SJCRH30 (cell line): ENCODE results near the gene DBH. TPM values are rescaled to one million over a fixed set of nuclear protein-coding genes. Genes with fewer than 3 reads are reported as not detected.

ENCODE experiments used
- DNase-seq, 2 experiments: peaks; one replicate each; pipeline ENCODE4 v3.0.0-alpha.2; 2015 to 2020
- H3K27ac ChIP-seq: fragments of 250-450 bp; sonication (Bioruptor Pico); 2 replicates; pipeline ENCODE4 v1.5.1; 2020; ENCODE audit warnings: mild to moderate bottlenecking, moderate library complexity
- H3K27me3 ChIP-seq: fragments of 250-450 bp; sonication (Bioruptor Pico); 2 replicates; pipeline ENCODE4 v1.5.1; 2020; ENCODE audit warnings: mild to moderate bottlenecking, moderate library complexity
- H3K36me3 ChIP-seq: fragments of 250-450 bp; sonication (Bioruptor Pico); 2 replicates; pipeline ENCODE4 v1.5.1; 2020; ENCODE audit warnings: mild to moderate bottlenecking, moderate library complexity
- H3K4me1 ChIP-seq: fragments of 250-450 bp; sonication (Bioruptor Pico); 2 replicates; pipeline ENCODE4 v1.5.1; 2020; ENCODE audit warnings: mild to moderate bottlenecking, moderate library complexity
- H3K4me3 ChIP-seq: fragments of 250-450 bp; sonication (Bioruptor Pico); 2 replicates; pipeline ENCODE4 v1.5.1; 2020; ENCODE audit warnings: mild to moderate bottlenecking, moderate library complexity
- H3K9me3 ChIP-seq: fragments of 250-450 bp; sonication (Bioruptor Pico); replicated peaks from 2 replicates; pipeline ENCODE4 v1.5.1; 2020; ENCODE audit warnings: mild to moderate bottlenecking, moderate library complexity
- total RNA-seq: library from RNA; depleted of rRNA; stranded (reverse); fragments of >200 nt; shearing (Covaris generic); gene quantifications from 2 replicates; pipeline ENCODE4 v1.2.3, GENCODE V29; 2014

DBH gene
- total RNA-seq, 1 experiment from 2014 or later: 2.5 TPM

GRCh38 chr9:133640160-133640559, 4.0 kb downstream of the DBH start:
- no peaks in the 10 kb centered on the region for H3K27me3 ChIP-seq
- H3K9me3 ChIP-seq: no peaks in the 10 kb centered on the region
- H3K27ac ChIP-seq: no peak overlapping the region
- DNase-seq: no peak
- no peak overlapping the region for H3K4me3 ChIP-seq
- H3K4me1 ChIP-seq: peaks cover 9% of the 10 kb centered on the region
- H3K36me3 ChIP-seq: no peaks in the 10 kb centered on the region

DNA sequence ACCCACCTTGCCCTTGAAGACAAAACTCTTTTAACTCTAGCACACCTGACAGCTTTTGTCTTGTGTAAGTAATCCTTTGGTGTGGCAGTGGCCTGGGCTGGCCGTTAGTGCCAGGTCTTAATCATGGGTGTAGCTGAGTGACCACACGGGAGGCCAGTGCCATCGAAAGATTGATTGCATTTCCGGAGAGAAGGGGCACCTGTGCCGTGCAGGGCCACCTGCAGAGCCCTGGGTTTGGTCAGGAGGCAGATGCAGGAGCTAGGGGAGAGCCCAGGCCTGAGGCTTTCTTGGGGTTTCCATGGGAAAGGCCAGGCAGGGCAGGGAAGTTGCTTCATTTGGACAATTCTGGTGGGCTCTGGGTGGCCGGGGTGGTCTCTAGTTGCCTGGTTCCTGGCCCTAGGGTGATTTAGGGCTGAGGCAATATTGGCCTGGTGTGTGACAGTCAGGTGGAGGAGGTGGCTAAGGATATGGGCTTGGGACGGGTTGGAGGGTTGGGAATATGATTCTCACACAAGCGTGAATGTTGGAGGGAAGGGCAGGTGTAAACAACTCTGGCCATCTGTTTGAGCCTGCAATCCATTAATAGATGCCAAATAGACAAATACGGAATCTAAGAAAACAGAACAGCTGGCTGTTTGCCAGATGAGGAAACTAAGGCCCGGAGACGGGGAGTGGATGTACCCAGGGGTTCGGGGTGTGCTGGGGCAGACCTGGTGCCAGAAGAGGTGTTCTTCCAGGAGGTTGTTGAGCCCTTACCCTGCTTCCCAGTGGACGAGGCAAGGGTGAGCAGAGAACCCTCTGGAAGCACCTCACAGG, 4.6 kb downstream of the DBH start:
- no peak overlapping the region for H3K27ac ChIP-seq
- H3K4me3 ChIP-seq: no peak overlapping the region
- no peaks in the 10 kb centered on the region for H3K9me3 ChIP-seq
- H3K27me3 ChIP-seq: no peaks in the 10 kb centered on the region
- DNase-seq: no peak
- H3K36me3 ChIP-seq: no peaks in the 10 kb centered on the region
- H3K4me1 ChIP-seq: peaks cover 3% of the 10 kb centered on the region

DNA sequence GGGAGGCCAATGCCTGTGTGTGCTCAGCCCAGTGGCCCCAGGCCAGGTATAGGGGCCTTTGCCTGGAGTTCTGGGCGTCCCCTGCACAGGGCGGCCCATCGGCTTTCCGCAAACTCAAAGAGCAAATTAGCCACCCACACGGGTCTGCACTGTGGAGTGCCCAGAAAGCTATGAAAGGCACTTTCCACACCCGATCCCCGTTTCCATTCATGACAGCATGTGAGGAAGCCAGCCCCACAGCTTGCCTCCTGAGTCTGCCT, 5.2 kb downstream of the DBH start:
- no peaks in the 10 kb centered on the region for H3K27me3 ChIP-seq
- H3K36me3 ChIP-seq: no peaks in the 10 kb centered on the region
- no peaks in the 10 kb centered on the region for H3K9me3 ChIP-seq

GRCh38 chr9:133641861-133642595, 5.9 kb downstream of the DBH start:
- no peak for DNase-seq
- Histone ChIP-seq H3K27me3 (no peaks in the 10 kb centered on the region), H3K4me1 (no peaks in the 10 kb centered on the region; the same call in 1 of the 2 replicates), H3K27ac (no peak overlapping the region), H3K9me3 (no peaks in the 10 kb centered on the region), H3K36me3 (no peaks in the 10 kb centered on the region), H3K4me3 (no peak overlapping the region)

More for the DNA sequence above, 5.2 kb downstream of the DBH start:
- H3K4me1 ChIP-seq: no peaks in the 10 kb centered on the region; the same call in 1 of the 2 replicates
- no peak for DNase-seq
- H3K4me3 ChIP-seq: no peak overlapping the region
- H3K27ac ChIP-seq: no peak overlapping the region

- no peaks in the 10 kb centered on the region for H3K27me3 ChIP-seq
- no peak overlapping the region for H3K27ac ChIP-seq
- no peak overlapping the region for H3K4me3 ChIP-seq
- no peaks in the 10 kb centered on the region; the same call in 1 of the 2 replicates for H3K4me1 ChIP-seq
- no peaks in the 10 kb centered on the region for H3K36me3 ChIP-seq
- DNase-seq: no peak
- H3K9me3 ChIP-seq: no peaks in the 10 kb centered on the region
Observed at GRCh38 chr9:133642708-133643361, 6.7 kb downstream of the DBH start.

DNA sequence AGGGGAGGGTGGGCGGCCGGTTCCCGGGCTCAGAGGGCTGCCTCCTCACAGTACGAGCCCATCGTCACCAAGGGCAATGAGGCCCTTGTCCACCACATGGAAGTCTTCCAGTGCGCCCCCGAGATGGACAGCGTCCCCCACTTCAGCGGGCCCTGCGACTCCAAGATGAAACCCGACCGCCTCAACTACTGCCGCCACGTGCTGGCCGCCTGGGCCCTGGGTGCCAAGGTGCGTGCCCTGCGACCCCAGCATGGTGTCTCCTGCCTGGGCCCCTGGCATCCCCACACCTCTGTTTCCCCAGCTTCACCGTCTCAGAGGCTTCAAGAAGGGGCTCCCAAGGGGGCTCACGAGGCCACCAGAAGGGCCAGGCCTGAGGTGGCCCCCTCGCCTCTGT, 7.2 kb downstream of the DBH start:
- no peak overlapping the region for H3K27ac ChIP-seq
- no peaks in the 10 kb centered on the region for H3K36me3 ChIP-seq
- H3K9me3 ChIP-seq: no peaks in the 10 kb centered on the region
- DNase-seq: no peak
- no peak overlapping the region for H3K4me3 ChIP-seq
- no peaks in the 10 kb centered on the region for H3K27me3 ChIP-seq
- no peaks in the 10 kb centered on the region for H3K4me1 ChIP-seq

DNA sequence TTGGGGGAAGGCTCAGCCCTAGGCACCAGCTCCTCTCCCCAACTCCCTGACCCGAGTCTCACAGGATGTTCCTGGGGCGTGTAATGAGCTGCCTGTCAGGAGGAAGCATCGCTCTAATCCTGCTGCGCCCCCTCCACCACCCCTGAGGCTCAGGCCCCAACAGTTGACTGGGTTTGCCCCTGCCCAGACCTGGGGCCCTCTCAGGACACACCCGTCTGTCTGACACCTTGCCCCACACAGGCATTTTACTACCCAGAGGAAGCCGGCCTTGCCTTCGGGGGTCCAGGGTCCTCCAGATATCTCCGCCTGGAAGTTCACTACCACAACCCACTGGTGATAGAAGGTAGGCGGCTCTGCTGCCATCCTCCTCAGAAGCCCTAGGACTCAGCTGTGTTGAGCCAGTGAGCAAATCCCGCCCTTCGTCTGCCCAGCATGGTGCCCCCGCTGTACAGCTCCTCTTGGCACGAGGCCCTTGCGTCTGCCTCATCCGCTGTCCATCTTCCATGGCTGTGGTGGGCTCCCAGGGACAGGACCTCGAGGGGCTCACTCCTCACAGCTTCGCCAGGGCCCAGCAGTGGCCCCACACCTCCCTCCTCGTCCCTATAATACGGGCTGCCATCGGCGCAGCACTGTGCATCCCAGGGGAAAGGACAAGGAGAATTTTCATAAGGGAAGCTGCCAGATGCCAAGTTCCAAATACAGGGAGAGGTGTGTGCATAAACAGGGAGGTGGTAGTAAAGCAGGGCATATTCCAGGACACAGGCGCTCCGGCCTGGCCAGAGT, 8.0 kb downstream of the DBH start:
- H3K27ac ChIP-seq: no peak overlapping the region
- no peaks in the 10 kb centered on the region for H3K36me3 ChIP-seq
- no peak for DNase-seq
- no peaks in the 10 kb centered on the region for H3K27me3 ChIP-seq
- no peak overlapping the region for H3K4me3 ChIP-seq
- H3K9me3 ChIP-seq: no peaks in the 10 kb centered on the region
- no peaks in the 10 kb centered on the region for H3K4me1 ChIP-seq

DNA sequence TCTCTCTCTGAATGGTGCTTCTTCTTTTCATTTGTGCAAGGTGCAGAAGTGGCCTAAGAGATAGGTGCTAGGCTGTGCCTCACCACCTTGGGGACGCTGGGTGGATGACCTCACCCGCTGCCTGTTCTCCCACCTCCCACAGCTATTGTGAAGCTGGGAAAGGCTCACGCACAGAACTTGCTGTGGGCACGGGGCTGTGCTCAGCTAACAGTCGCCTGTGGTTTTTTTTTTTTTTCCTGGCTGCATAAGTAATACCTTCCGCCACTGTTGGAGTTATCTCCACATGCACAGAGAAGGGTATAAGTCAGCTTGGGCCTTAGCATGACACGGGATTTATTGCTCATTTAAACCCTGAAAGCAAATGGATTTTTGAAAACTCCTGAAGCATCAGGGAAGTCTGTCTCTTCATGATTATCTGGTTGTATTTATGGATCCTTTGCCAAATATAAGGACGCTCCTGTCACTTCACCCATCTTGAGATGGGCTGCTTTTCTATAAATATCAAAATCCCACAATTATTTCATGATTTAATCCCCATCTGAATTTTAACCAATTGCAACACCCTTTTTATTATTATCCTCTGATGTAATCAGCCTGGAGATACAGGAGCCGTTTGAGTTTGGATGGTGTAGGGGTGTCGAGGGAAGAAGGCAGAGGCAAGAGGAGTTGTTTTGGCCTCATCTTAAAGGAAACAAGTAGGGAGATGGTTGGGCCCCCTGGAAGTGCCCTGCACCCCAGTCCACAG, 9.0 kb downstream of the DBH start:
- no peak for DNase-seq
- Histone ChIP-seq H3K4me3 (no peak overlapping the region), H3K27me3 (no peaks in the 10 kb centered on the region), H3K27ac (no peak overlapping the region), H3K9me3 (no peaks in the 10 kb centered on the region), H3K36me3 (no peaks in the 10 kb centered on the region), H3K4me1 (no peaks in the 10 kb centered on the region)

- Histone ChIP-seq H3K36me3 (no peaks in the 10 kb centered on the region), H3K27ac (no peak overlapping the region), H3K4me1 (no peaks in the 10 kb centered on the region), H3K4me3 (no peak overlapping the region), H3K27me3 (no peaks in the 10 kb centered on the region), H3K9me3 (no peaks in the 10 kb centered on the region)
- no peak for DNase-seq
Observed at GRCh38 chr9:133647148-133647547, 11.0 kb downstream of the DBH start.

- Histone ChIP-seq H3K27ac (no peak overlapping the region), H3K27me3 (no peaks in the 10 kb centered on the region), H3K4me1 (no peaks in the 10 kb centered on the region), H3K4me3 (no peak overlapping the region), H3K9me3 (no peaks in the 10 kb centered on the region), H3K36me3 (no peaks in the 10 kb centered on the region)
- no peak for DNase-seq
Observed at GRCh38 chr9:133647765-133648469, 11.8 kb downstream of the DBH start.

GRCh38 chr9:133649194-133649593, 13.0 kb downstream of the DBH start:
- H3K4me1 ChIP-seq: no peaks in the 10 kb centered on the region
- no peak for DNase-seq
- no peak overlapping the region for H3K4me3 ChIP-seq
- H3K9me3 ChIP-seq: no peaks in the 10 kb centered on the region
- no peak overlapping the region for H3K27ac ChIP-seq
- H3K36me3 ChIP-seq: no peaks in the 10 kb centered on the region
- no peaks in the 10 kb centered on the region for H3K27me3 ChIP-seq

DNA sequence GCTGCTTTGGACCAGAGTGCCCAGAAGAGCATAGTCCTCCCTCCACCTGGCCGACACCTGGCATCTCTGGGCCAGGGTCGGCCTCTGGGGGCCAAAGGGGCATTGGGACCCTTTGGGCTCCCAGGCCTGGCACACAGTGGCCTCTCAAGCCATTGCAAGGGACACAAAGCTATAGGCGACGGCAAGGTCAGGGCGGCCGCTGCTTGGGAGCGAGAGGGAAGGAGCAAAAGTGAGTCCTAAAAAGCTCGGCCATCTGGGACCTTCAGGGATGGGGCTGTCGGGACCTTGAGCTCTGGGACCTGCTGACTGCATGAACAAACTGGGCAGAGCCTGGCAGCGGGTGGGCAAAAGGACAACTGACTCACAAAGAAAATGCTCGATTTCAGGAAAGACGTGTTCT, 13.9 kb downstream of the DBH start:
- DNase-seq: no peak
- no peaks in the 10 kb centered on the region for H3K4me1 ChIP-seq
- no peaks in the 10 kb centered on the region for H3K27me3 ChIP-seq
- no peak overlapping the region for H3K27ac ChIP-seq
- no peaks in the 10 kb centered on the region for H3K36me3 ChIP-seq
- no peak overlapping the region for H3K4me3 ChIP-seq
- no peaks in the 10 kb centered on the region for H3K9me3 ChIP-seq

DNA sequence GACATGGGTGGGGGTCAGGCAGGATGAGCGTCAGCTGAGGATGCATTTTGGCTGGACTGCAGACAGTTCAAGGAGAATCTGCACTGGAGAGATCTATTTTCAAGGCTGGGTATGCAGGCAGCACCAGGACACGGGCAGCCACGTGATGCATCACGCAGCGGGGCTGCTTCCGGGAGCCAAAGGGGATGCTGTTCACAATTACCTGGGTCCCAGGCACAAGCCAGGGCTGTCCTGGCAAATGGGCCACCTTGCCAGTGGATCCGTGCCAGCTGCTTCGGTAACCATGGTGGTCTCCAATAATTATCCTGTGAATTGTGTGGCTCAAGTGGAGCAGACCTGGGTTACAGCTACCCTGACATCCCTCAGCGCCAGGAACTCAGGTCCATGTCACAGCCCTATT, 17.5 kb downstream of the DBH start:
- Histone ChIP-seq H3K4me1 (peaks cover 15% of the 10 kb centered on the region), H3K27ac (no peak overlapping the region), H3K4me3 (no peak overlapping the region), H3K27me3 (no peaks in the 10 kb centered on the region), H3K9me3 (no peaks in the 10 kb centered on the region), H3K36me3 (no peaks in the 10 kb centered on the region)
- no peak for DNase-seq
